GM19351 (cell line): ENCODE results near the gene FBL.
"Not testable (repeated sequence)": the region's sequence is repeated elsewhere in the genome, so short reads cannot be mapped to it uniquely, and the experiment has no call there.

ENCODE experiments used
- ATAC-seq: cut with Tn5 transposase; IDR thresholded peaks from one replicate; pipeline ENCODE4 v1.9.1; 2021; ENCODE audit warnings: mild to moderate bottlenecking, moderate library complexity; ENCODE audit not compliant: unreplicated experiment

Gene FBL

GRCh38 chr19:39877488-39877887 is 31.3 kb upstream of the FBL start:
- ATAC-seq = not testable (repeated sequence)

GRCh38 chr19:39876486-39876885 is 30.3 kb upstream of the FBL start:
- ATAC-seq = not testable (repeated sequence)

- ATAC-seq = not testable (repeated sequence)
Observed at GRCh38 chr19:39875401-39875864, 29.3 kb upstream of the FBL start.

- ATAC-seq = no peak
Observed at GRCh38 chr19:39874404-39874803, 28.2 kb upstream of the FBL start.

GRCh38 chr19:39873385-39873784 is 27.2 kb upstream of the FBL start:
- ATAC-seq = no peak

- ATAC-seq = no peak
Observed at GRCh38 chr19:39871886-39872866, 26.0 kb upstream of the FBL start.

GRCh38 chr19:39871362-39871761 is 25.2 kb upstream of the FBL start:
- no peak for ATAC-seq

GRCh38 chr19:39870171-39870971 is 24.2 kb upstream of the FBL start:
- ATAC-seq = no peak

- ATAC-seq = no peak
Observed at GRCh38 chr19:39867952-39868351, 21.8 kb upstream of the FBL start.

- ATAC-seq = no peak
Observed at GRCh38 chr19:39867133-39867532, 21.0 kb upstream of the FBL start.

- ATAC-seq = no peak
Observed at GRCh38 chr19:39865953-39866352, 19.8 kb upstream of the FBL start.

GRCh38 chr19:39865186-39865585 is 19.0 kb upstream of the FBL start:
- ATAC-seq = no peak

- ATAC-seq = no peak
Observed at GRCh38 chr19:39864118-39864517, 17.9 kb upstream of the FBL start.

GRCh38 chr19:39858541-39858940 is 12.4 kb upstream of the FBL start:
- ATAC-seq = no peak

GRCh38 chr19:39852882-39853281 is 6.7 kb upstream of the FBL start:
- ATAC-seq = no peak

- ATAC-seq = no peak
Observed at GRCh38 chr19:39850892-39851291, 4.7 kb upstream of the FBL start.

- no peak for ATAC-seq
Observed at GRCh38 chr19:39848392-39848791, 2.2 kb upstream of the FBL start.

- no peak for ATAC-seq
Observed at GRCh38 chr19:39847525-39847924, 1.3 kb upstream of the FBL start.

GRCh38 chr19:39846678-39847486 is 703 bp upstream of the FBL start:
- no peak for ATAC-seq

GRCh38 chr19:39845584-39845932 is 621 bp downstream of the FBL start:
- no peak for ATAC-seq

- no peak for ATAC-seq
Observed at GRCh38 chr19:39845172-39845571, 1.0 kb downstream of the FBL start.
